HG03175 (cell line): Measurements from ENCODE around the gene TTBK1.

ENCODE experiments used
- ATAC-seq: cut with Tn5 transposase; IDR thresholded peaks from one replicate; pipeline ENCODE4 v1.9.1; 2021; ENCODE audit warnings: mild to moderate bottlenecking, moderate library complexity; ENCODE audit not compliant: unreplicated experiment

Gene TTBK1

DNA sequence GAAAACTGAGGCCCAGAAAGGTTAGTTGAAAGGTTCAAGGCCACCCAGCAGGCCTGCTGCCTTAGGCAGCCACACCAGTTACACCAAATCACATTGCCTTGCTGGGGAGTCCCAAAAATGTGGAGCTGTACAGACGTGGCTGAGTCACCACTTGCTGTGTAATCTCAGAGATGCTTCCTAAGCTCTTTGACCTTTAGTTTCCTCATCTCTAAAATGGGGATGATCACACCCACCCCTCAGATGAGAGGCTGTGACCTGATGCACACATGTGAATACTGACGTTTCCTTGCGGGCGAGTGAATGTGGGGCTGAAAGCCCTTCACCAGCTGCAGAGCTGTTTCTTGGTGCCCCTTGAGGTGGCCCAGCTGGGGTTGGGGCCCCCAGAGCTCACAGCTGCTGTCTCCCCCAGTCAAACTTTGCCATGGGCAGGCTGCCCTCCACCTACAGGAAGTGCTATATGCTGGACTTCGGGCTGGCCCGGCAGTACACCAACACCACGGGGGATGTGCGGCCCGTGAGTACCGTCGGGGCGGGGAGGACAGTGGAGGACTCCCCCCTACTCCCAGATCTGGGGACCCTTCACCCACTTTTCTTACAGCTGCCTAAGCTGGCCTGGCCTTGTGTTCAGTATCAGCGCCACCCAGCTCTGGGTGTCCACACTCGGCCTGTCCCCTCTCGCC, 11.0 kb downstream of the TTBK1 start:
- ATAC-seq, result no peak

DNA sequence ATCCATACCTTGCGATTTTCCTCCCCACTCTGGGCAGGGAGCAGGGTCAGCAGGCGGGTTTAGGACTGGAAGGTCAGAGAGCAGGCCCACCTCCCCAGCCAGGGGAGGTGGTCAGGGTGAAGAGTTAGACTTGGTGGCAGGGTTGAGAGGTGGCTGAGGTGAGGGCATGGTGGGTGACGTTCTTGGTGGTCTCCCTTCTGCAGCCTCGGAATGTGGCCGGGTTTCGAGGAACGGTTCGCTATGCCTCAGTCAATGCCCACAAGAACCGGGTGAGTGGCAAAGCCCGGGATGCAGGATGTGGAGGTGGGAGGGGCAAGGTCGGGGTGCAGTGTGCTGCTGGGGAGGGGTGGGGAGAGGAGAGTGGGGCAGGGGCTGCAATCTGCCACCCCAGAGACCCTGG, 11.6 kb downstream of the TTBK1 start:
- no peak for ATAC-seq

DNA sequence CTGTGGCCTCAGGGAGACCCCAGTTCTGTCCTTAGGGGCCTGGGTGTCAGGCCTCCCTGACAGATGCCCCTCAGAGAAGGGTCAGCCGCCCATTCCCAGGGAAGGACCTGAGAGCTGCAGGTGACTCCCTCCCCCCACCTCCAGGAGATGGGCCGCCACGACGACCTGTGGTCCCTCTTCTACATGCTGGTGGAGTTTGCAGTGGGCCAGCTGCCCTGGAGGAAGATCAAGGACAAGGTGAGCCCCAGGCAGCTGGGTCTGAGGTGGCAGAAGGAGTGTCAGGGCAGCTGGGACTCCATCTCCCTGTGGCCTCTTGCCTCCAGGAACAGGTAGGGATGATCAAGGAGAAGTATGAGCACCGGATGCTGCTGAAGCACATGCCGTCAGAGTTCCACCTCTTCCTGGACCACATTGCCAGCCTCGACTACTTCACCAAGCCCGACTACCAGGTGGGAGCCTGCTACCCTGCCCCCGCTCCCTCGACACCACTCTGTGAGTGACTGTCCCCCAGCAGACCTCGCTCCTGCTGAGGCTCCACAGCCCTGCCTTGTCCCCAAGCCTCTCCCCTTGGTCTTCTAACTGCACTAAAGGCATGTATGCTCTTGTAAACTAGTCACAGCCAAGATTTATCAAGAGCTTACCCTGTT, 12.2 kb downstream of the TTBK1 start:
- no peak for ATAC-seq

DNA sequence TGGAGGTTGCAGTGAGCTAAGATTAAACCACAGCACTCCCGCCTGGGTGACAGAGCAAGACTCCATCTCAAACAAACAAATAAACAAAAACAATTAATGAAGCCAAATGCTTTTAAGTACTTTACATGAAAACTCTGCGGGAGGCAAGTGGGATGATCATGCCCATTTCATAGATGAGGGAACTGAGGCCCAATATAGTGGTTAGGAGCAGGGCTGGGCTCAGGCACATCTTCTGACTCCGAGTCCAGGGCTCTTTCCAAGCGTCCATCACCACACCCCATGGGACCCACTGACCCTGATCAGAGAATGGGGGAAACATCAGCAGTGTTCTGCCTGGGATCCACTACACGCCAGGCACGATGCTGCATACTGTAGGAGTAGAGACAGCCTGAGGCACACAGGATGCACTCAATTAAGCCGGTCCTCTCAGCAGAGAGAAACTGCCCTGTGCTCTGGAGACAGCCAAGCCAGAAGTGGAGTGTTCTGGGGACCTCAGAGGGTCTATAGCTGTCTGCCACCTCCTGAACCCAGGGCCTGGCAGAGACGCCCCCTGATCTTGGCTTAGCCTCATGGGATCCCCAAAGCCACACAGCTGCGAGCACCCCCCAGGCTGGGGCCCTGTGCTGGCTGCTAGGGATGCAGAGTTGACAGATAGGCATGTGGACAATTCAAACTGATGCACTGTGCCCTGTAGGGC, 13.5 kb downstream of the TTBK1 start:
- ATAC-seq, result no peak

DNA sequence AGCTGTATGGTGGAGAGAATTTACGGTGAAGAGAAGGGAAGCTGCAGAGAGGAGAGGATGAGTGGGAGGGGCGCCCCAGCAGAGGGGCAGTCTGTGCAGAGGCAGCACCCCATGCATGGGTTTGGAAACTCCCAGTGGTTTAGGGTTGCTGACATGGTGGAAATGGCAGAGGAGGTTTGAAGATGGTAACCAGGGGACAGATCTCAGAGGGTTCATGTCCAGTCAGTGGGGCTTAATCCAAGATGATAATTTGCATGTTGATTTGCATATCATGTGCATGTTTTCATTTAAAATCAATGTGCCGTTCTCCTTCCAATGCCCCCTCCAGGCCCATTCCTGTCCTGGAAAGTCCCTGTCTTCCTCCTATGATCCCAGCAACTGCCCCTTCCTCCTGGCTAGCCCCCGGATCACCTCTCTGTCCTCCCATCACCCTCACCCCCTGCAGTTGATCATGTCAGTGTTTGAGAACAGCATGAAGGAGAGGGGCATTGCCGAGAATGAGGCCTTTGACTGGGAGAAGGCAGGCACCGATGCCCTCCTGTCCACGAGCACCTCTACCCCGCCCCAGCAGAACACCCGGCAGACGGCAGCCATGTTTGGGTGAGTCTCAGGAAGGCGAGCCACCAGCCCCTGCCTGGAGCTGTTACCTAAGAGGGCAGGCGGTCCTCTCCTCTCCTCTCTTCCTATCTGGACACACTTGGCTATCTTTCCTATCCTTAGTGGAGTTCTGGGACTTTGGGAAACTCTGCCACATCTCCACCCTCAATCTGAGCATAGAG, 14.3 kb downstream of the TTBK1 start:
- ATAC-seq, result no peak

DNA sequence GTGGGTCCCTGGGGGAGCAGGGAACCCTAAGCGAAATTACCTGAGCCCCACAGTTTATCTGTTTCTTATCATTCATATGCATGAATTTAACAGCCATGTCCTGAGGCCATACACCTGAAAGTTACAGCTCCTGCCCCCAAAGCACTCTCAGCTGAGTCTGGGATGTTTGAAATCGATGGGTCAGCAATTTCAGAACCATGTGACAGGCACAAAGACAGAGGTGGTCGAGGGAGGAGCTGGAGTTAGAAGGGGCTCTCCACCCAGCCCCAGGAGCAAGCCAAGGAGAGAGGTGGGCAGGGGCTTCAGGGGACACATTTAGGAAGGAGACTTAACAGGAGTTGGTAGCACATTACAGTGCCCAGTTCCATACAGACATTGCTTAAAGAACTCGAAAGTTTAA, 14.9 kb downstream of the TTBK1 start:
- ATAC-seq, result no peak

DNA sequence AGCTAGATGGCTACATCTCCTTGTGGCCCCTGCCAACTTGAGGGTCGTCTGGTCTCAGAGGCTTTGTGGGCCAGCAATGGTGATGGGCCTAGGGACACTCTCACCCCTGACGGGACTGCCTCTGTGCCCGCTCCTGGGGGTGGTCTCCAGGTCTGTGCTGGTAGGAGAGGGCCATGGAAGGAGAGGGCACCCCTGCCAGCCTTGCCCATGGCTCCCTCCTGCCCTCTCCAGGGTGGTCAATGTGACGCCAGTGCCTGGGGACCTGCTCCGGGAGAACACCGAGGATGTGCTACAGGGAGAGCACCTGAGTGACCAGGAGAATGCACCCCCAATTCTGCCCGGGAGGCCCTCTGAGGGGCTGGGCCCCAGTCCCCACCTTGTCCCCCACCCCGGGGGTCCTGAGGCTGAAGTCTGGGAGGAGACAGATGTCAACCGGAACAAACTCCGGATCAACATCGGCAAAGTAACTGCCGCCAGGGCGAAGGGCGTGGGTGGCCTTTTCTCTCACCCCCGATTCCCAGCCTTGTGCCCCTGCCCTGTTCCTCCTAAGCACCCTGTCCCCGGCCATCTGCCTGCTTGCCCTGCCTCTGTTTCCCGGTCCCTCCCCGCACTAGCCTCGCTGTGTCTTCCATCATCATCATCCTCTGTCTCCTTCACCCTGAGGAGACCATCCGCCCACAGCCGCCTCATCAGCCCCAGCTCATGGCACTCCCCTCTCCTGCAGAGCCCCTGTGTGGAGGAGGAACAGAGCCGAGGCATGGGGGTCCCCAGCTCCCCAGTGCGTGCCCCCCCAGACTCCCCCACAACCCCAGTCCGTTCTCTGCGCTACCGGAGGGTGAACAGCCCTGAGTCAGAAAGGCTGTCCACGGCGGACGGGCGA, 15.8 kb downstream of the TTBK1 start:
- ATAC-seq, result no peak

DNA sequence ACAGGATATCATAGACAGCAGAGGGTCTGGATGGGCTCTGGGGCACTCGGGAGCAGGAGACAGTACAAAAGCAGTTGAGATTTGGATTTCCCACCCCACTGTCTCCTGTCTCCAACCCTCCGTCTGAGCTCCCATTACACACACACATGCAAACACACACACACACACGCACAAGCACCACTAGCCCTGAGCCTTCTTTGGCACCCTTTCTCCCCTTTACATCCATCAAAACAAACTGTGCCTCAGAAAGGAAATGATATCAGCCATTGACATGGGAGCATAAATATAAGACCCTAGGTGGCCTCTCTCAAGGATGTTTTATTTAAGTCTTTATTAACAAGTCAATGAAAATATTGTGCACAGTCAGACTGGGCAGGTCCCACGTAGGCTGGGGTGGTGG, 17.5 kb downstream of the TTBK1 start:
- no peak for ATAC-seq

DNA sequence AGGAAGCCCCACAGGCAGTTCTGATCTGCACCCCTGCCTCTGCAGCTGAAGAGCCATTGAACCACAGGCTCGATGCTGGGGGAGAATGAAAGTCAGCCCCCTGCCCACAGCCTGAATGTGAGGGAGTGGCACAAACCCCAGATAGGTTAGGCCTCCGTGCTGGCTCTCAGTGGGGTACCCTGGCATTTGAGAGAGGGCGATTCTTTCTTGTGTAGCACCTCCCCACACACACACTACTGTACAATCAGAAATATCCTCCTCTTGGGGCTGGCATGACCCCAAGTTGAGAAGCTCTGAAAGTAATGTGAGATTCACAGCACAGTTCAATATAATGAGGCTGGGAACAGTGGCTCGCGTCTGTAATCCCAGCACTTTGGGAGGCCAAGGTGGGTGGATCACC, 17.9 kb downstream of the TTBK1 start:
- ATAC-seq, result no peak

DNA sequence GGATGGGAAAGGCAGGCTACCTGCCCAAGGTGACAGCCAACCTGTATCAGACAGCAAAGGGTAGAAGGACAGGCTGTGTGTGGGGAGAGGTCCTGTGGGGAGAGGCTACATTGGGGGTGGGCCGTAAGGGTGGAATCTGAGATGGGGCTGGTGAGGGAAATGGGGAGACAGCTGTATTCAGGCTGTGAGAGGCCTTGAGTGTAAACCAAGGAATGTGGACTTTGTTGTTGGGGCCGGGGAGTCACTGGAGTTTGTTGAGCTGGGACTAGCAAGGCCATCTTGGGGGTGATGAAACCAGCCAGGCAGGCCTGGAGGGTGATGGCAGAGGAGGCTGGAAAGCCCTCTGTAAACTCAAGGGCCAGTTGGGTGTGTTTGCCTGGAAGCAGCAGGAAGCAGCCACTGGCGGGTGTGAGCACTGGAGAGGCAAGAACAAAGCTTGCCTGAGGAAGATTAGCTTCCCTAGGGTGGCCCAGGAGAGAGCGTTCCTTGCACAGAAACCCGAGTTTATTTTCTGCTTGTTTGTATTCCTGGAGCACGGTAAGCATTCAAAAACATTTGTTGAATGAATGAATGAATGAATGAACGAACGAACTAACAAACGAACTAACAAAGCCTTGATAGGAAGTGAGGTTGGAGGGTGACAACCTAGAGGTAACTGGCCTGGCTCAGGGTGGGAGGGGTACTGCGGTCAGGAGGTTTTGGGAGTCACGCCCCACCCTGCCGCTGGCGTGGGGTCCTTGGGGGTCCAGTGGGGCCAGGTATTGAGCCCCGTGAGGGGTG, 18.9 kb downstream of the TTBK1 start:
- no peak for ATAC-seq

DNA sequence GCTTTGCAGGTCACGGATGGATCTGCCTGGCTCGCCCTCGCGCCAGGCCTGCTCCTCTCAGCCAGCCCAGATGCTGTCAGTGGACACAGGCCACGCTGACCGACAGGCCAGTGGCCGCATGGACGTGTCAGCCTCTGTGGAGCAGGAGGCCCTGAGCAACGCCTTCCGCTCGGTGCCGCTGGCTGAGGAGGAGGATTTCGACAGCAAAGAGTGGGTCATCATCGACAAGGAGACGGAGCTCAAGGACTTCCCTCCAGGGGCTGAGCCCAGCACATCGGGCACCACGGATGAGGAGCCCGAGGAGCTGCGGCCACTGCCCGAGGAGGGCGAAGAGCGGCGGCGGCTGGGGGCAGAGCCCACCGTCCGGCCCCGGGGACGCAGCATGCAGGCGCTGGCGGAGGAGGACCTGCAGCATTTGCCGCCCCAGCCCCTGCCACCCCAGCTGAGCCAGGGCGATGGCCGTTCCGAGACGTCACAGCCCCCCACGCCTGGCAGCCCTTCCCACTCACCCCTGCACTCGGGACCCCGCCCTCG, 19.6 kb downstream of the TTBK1 start:
- no peak for ATAC-seq

DNA sequence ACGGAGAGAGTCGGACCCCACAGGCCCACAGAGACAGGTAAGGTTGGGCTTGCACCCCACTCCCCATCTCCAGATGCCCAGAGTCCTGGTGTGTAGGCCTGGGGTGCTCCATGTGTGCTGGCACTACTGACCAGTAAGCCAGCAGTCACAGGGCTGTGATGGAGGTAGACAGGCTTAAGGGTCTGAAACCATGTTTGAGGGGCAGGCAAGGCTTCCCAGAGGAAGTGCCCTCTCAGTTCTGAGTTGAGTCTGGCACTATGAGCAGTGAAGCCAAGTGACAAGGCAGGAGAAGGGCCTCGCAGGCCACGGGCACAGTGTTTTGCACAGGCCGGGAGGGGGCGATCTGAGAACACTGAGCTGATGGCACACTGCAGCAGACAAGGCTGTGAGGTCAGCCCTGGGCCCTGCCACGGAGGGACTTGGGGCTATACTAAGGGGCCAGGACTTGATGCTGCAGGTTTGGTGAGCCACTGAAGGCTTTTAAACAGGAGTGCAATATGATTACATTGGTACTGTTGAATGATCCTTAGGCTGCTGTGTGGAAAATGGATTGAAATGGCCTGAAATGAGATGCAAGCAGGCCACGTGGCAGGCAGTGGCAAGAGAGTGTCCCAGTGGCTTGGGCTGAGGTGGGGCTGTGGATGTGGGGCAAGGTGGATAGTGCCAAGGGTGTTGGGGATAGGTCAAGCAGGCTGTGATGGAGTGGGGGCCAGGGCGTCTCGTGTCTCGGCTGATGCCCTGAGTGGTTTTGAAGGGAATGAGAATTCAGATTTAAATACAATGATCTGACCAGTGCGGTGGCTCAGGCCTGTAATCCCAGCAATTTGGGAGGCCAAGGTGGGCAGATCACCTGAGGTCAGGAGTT, 20.3 kb downstream of the TTBK1 start:
- peak; percentile 51 for ATAC-seq

DNA sequence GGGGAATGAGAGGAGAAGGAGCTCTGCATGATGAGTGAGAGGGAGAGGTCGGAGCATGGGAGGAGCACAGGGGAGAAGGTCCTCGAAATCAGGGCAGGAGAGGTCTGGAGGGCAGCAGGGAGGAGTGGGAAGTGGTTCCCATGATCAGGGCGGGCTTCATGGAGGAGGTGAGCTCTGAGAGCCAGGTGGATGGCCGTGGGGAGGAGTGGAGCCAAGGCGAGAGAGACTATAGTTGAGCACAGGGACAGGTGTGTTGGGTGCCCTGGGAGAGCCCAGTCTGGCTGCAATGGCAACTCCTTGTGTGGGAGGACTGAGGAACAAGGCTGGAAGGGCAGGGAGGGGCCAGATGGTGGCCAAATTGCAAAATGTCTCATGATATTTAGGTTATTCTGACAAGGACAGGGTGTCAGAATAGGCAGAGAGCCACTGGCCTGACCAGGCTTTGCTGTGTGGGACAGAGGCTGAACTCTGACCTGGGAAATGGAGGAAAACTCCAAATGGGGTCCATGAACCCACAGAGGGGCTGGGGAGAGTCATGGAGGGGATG, 21.4 kb downstream of the TTBK1 start:
- no peak for ATAC-seq

DNA sequence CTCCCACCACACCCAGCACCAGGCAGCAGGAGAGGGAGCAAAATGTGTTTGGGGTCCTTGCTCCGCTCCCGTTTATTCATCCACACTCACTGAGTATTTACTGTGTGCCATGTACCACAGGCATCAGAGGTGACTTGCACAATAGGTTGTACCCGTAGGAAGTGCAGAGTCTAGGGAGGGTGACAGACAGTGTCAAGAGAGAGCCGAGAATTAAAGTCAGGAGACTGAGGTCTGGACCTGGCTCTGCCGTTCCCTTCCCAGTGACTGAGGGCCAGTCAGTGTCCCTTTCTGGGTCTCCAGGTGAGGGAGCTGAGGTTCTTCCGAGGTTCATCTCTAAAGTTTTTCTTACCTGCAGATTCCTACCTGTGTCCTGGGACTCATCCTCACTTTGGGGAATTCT, 22.3 kb downstream of the TTBK1 start:
- ATAC-seq, result no peak

DNA sequence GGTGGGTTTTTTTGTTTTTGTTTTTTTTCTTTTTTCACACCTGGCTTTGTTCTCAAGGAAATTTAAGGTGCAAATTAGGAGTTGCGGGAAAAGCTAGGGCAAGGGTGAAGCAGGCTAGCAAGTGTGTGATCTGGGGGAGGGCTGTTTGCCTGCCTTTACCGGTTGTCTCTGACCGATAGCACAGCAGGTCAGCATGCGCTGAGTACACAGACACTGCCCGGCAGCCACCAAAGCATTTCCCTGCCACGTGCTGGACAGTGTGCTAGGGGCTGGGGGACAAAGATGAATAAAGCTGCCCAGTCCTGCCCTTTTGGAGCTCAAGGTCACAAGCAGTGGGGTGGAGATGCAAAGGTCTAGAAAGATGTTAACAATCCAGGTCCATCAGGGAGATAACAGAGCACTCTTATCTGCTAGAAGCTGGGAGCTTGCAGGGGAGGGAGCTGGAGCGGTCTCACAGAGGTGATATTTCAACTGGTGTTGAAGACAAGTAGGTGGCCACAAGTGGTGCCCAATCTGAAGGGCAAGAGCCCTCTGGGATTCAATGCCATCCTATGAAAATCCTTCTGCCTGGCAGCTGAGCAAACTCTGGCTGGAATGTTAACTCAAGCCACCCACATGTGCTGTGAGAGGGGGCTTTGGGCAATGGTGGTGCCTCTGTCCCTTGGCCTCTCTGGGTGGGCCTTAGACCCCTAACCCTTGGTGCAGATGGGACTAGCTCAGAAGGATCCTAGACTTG, 24.5 kb downstream of the TTBK1 start:
- ATAC-seq, result no peak

DNA sequence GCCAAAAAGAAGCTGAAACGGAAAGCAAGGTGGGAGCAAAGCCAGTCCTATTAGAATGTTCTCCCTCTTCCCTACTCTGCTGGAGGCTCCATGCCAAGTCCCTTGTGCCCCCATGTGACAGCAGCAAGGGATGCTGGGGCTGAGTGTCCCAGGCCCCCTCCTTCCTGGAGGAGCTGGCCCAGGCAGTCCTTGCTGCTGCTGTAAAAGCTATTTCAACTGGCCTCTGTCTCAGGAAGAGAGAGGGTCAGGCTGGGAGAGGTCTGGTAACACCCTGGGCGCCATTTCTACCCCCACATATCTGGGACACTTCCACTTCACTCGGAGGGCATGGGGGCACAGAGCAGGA, 25.0 kb downstream of the TTBK1 start:
- no peak for ATAC-seq

DNA sequence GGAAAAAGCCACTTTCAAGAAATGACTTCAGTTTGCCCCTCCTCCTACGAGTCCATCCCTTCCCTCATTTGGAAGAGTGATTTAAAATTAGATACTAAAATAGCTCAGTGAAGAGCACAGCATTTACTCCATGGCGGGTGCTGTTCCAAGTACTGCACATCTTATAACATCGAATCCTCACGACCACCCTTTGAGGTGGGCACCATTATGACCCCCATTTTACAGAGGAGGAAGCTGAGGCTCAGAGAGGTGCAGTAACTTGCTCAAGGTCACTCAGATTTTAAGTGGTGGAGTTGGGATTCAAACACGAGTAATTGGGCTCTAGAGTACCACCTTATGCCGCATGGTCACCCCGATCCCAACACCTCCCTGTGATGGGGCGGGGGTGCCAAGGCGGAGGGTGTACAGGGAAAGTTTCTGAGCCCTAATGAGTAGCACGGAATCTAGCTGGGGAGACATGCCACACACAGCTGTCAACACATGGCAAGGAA, 25.5 kb downstream of the TTBK1 start:
- ATAC-seq, result no peak
